Lower leg skin (tissue), 3 donors: Measurements from ENCODE around the gene ADAMTS9.

ENCODE experiments used
- CTCF ChIP-seq, 3 donors: fragments of 450-650 bp; IDR thresholded peaks; one replicate each; pipeline ENCODE4 v1.5.1; 2016; ENCODE audit warnings: antibody characterized with exemption in 3 of 3, mild to moderate bottlenecking in 3 of 3, moderate library complexity in 2 of 3
- POLR2A ChIP-seq, 2 donors: fragments of 450-650 bp; IDR thresholded peaks; one replicate each; pipeline ENCODE4 v1.6.1; 2016 to 2017; ENCODE audit warnings: antibody characterized with exemption in 2 of 2, mild to moderate bottlenecking in 1 of 2, moderate library complexity in 1 of 2

GRCh38 chr3:64627471-64628321 is 60.1 kb downstream of the ADAMTS9 start:
- TF ChIP-seq CTCF (IDR thresholded peaks at IDR 0.05) = no peak
- no peak for TF ChIP-seq POLR2A (IDR thresholded peaks at IDR 0.05)
